Measurements from ENCODE around the gene HYOU1. TPM values are rescaled to one million over a fixed set of nuclear protein-coding genes. Genes with fewer than 3 reads are reported as not detected.
A peak's percentile ranks its signal among the peaks of the same experiment; 100 is the strongest.
"Not testable (repeated sequence)": the region's sequence is repeated elsewhere in the genome, so short reads cannot be mapped to it uniquely, and the experiment has no call there.

HYOU1 gene
- total RNA-seq (2014; rRNA removed; shearing (Covaris generic)) (221 and 229 TPM in 2 replicates), polyA plus RNA-seq (2016; fragmentation: Nextera tagmentation; extraction: Ambion mirVana) (48.2 and 51.6 TPM in 2 replicates)
- long read RNA-seq, partial matches to known transcripts: 4 of 12 reads
- long read RNA-seq, other reads (novel, unspliced or antisense): 8 of 12 reads

DNA sequence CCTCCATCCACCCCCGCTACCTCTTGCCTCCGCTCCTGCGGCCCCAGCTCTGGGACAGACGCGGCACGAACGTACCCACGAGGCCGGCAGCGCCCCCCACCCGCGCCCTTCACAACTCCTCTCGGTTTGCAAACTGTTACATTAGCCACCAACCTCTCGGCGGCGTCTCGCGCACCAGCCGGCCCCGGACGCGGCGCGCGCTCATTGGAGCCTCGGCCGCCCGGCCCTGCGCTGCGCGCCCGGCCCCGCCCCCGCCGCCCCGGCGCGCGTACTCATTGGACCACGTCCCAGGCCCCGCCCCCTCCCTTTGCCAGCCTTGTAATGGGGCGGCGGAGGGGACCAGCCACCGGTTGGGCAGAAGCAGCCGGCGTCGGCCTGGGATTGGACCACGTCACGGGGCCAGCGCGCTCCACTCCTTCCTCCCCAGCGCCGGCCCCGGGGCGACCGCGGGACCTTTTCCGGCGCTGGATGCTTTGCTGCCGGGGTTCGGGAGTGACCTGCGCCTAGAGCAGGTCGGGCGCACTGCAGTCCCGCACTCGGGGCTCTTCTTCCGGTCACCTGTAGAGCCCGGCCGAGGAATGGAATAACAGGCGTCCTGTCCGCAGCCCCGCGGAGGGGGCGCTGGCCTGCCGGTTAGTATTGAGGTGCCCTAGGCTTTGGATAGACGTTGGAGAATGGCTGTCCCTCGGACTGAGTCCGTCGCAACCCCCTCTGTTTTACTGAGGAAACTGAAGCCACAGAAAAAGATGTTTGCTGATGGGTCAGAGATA, at the start of gene HYOU1:
HYOU1 (minus strand) TSS at position 206 of the 770 bp plus-strand sequence. CDS start 1,045 bp downstream, outside the sequence.
- Histone ChIP-seq H3K27ac (ENCODE audit: low read depth) (peak within 1 kb of the TSS; percentile 92), H3K36me3 (ENCODE audit: insufficient read depth) (peaks cover 32% of the 10 kb centered on the region), H3K4me1 (ENCODE audit: insufficient read depth) (peaks cover 14% of the 10 kb centered on the region), H3K27me3 (ENCODE audit: insufficient read depth) (no peaks in the 10 kb centered on the region), H3K9me2 (ENCODE audit: insufficient read depth) (0 out of 2 replicates have a peak, but pooled peaks cover 4% of the 10 kb centered on the region), H2AFZ (peak within 1 kb of the TSS; percentile 92), H3K79me2 (replicated peaks; ENCODE audit: insufficient read depth) (peaks cover 43% of the 10 kb centered on the region), H3K4me3 (peak within 1 kb of the TSS; percentile 96), H3F3A (replicated peaks; ENCODE audit: low read depth) (peaks cover 16% of the 10 kb centered on the region), H4K20me1 (replicated peaks; ENCODE audit: insufficient read depth) (peaks cover 25% of the 10 kb centered on the region), H3K4me2 (peak within 1 kb of the TSS; percentile 93)
- H3K4me3 Mint-ChIP-seq: peak within 1 kb of the TSS; percentile 90
- peaks cover 14% of the 10 kb centered on the region for H3K4me1 Mint-ChIP-seq
- peak within 1 kb of the TSS; percentile 98 for H3K27ac Mint-ChIP-seq
- H3K9me3 Mint-ChIP-seq: peaks cover 7% of the 10 kb centered on the region; the same call in 1 of the 3 replicates
- ATAC-seq (peak; percentile 89), DNase-seq (ENCODE audit: low spot score) (peak; percentile 100)
- TF ChIP-seq POLR2AphosphoS5 (IDR thresholded peaks at IDR 0.05; ENCODE audit: low read depth) (peak; percentile 59), ETS1 (IDR thresholded peaks at IDR 0.05) (0 out of 2 replicates have a peak, but pooled peaks have one; percentile 16), EZH2phosphoT487 (IDR thresholded peaks at IDR 0.05; ENCODE audit: unreplicated experiment) (no peak), CREB1 (CRISPR knock-in tag; IDR thresholded peaks at IDR 0.05; ENCODE audit: low read depth) (peak; percentile 90)
- TF ChIP-seq, protein P1, sequence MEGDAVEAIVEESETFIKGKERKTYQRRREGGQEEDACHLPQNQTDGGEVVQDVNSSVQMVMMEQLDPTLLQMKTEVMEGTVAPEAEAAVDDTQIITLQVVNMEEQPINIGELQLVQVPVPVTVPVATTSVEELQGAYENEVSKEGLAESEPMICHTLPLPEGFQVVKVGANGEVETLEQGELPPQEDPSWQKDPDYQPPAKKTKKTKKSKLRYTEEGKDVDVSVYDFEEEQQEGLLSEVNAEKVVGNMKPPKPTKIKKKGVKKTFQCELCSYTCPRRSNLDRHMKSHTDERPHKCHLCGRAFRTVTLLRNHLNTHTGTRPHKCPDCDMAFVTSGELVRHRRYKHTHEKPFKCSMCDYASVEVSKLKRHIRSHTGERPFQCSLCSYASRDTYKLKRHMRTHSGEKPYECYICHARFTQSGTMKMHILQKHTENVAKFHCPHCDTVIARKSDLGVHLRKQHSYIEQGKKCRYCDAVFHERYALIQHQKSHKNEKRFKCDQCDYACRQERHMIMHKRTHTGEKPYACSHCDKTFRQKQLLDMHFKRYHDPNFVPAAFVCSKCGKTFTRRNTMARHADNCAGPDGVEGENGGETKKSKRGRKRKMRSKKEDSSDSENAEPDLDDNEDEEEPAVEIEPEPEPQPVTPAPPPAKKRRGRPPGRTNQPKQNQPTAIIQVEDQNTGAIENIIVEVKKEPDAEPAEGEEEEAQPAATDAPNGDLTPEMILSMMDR (conservative IDR thresholded peaks at IDR 0.05; ENCODE audit: low read depth in 2 of 2): peak; percentile 22 to 43; a peak in 3 of 4 replicates
- H3K27me3 Mint-ChIP-seq (ENCODE audit: insufficient read depth, low read depth, poor library complexity): peaks cover 13% of the 10 kb centered on the region
- H3K36me3 Mint-ChIP-seq (ENCODE audit: low read depth): peaks cover 48% of the 10 kb centered on the region

- Histone ChIP-seq H3K36me3 (ENCODE audit: insufficient read depth) (peaks cover under 1% of the 10 kb centered on the region), H3K4me2 (no peak overlapping the region), H3K27me3 (ENCODE audit: insufficient read depth) (peaks cover 12% of the 10 kb centered on the region), H2AFZ (no peak overlapping the region), H3K4me3 (no peak overlapping the region), H3K27ac (ENCODE audit: low read depth) (no peak overlapping the region), H3K79me2 (replicated peaks; ENCODE audit: insufficient read depth) (peaks cover 15% of the 10 kb centered on the region), H3K9me2 (ENCODE audit: insufficient read depth) (no peaks in the 10 kb centered on the region), H3F3A (replicated peaks; ENCODE audit: low read depth) (peaks cover 35% of the 10 kb centered on the region), H4K20me1 (replicated peaks; ENCODE audit: insufficient read depth) (no peaks in the 10 kb centered on the region), H3K4me1 (ENCODE audit: insufficient read depth) (peaks cover 34% of the 10 kb centered on the region)
- DNase-seq (ENCODE audit: low spot score) (no peak), ATAC-seq (no peak)
- Mint-ChIP-seq H3K4me1 (peaks cover 34% of the 10 kb centered on the region), H3K9me3 (no peaks in the 10 kb centered on the region), H3K27me3 (ENCODE audit: insufficient read depth, low read depth, poor library complexity) (peaks cover 21% of the 10 kb centered on the region), H3K27ac (no peak overlapping the region), H3K4me3 (peak overlapping the region; percentile 18; the same call in 2 of the 3 replicates), H3K36me3 (ENCODE audit: low read depth) (peaks cover 3% of the 10 kb centered on the region; the same call in 2 of the 3 replicates)
- no peak for TF ChIP-seq JUNB (IDR thresholded peaks at IDR 0.05; ENCODE audit: unreplicated experiment)
- TF ChIP-seq, protein P1 (conservative IDR thresholded peaks at IDR 0.05; ENCODE audit: low read depth in 2 of 2): peak in 1 of 2 experiments; percentile 36; a peak in 2 of 4 replicates
Measured at GRCh38 chr11:119103793-119104192, 46.8 kb upstream of the HYOU1 start.

DNA sequence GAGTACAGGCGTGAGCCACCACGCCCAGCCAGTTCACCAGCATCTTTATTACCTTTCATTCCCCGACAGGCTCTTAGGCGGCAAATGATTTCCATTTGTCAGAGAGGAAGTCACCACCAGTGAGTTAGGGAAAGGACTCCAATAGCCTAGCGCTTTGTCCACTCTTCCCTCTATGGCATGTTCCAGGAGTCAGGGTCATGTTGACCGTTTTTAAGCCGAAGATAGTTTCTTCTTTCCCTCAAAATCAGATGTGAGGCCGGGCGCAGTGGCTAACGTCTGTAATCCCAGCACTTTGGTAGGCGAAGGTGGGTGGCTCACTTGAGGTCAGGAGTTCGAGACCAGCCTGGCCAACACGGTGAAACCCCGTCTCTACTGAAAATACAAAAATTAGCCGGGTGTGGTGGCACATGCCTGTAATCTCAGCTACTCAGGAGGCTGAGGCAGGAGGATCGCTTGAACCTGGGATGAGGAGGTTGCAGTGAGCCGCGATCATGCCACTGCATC, 46.2 kb upstream of the HYOU1 start:
- H3K4me1 Mint-ChIP-seq: peaks cover 28% of the 10 kb centered on the region
- not testable (repeated sequence) for H3K9me3 Mint-ChIP-seq; H3K27me3 ChIP-seq (ENCODE audit: insufficient read depth); H2AFZ ChIP-seq; DNase-seq (ENCODE audit: low spot score); ATAC-seq; H3K36me3 ChIP-seq (ENCODE audit: insufficient read depth); H3K36me3 Mint-ChIP-seq (ENCODE audit: low read depth); H3K9me2 ChIP-seq (ENCODE audit: insufficient read depth); H4K20me1 ChIP-seq (replicated peaks; ENCODE audit: insufficient read depth)
- peaks cover 31% of the 10 kb centered on the region for H3K4me1 ChIP-seq (ENCODE audit: insufficient read depth)
- H3F3A ChIP-seq (replicated peaks; ENCODE audit: low read depth): peaks cover 31% of the 10 kb centered on the region
- peak overlapping the region; percentile 80 for H3K4me3 Mint-ChIP-seq
- peak overlapping the region; percentile 100 for H3K4me2 ChIP-seq
- H3K27ac ChIP-seq (ENCODE audit: low read depth): peak overlapping the region; percentile 90; the same call in 1 of the 2 replicates
- peak overlapping the region; percentile 98 for H3K4me3 ChIP-seq
- H3K79me2 ChIP-seq (replicated peaks; ENCODE audit: insufficient read depth): peaks cover 15% of the 10 kb centered on the region
- peaks cover 15% of the 10 kb centered on the region for H3K27me3 Mint-ChIP-seq (ENCODE audit: insufficient read depth, low read depth, poor library complexity)
- H3K27ac Mint-ChIP-seq: peak overlapping the region; percentile 99; the same call in 1 of the 2 replicates
